Hindlimb muscle (tissue), 1 donor: ENCODE measurements around the gene IFNA13. TPM values are rescaled to one million over a fixed set of nuclear protein-coding genes. Genes with fewer than 3 reads are reported as not detected.

Experiments
- DNase-seq: peaks from one replicate; pipeline ENCODE4 v3.0.0-alpha.2; 2013
- polyA plus RNA-seq: library from polyadenylated mRNA; unstranded; fragments of 120-200 nt; gene quantifications from one replicate; pipeline ENCODE4 v1.2.1, GENCODE V29; 2013; ENCODE audit not compliant: insufficient read length

Gene IFNA13
- polyA plus RNA-seq, 1 donor = not detected

DNA sequence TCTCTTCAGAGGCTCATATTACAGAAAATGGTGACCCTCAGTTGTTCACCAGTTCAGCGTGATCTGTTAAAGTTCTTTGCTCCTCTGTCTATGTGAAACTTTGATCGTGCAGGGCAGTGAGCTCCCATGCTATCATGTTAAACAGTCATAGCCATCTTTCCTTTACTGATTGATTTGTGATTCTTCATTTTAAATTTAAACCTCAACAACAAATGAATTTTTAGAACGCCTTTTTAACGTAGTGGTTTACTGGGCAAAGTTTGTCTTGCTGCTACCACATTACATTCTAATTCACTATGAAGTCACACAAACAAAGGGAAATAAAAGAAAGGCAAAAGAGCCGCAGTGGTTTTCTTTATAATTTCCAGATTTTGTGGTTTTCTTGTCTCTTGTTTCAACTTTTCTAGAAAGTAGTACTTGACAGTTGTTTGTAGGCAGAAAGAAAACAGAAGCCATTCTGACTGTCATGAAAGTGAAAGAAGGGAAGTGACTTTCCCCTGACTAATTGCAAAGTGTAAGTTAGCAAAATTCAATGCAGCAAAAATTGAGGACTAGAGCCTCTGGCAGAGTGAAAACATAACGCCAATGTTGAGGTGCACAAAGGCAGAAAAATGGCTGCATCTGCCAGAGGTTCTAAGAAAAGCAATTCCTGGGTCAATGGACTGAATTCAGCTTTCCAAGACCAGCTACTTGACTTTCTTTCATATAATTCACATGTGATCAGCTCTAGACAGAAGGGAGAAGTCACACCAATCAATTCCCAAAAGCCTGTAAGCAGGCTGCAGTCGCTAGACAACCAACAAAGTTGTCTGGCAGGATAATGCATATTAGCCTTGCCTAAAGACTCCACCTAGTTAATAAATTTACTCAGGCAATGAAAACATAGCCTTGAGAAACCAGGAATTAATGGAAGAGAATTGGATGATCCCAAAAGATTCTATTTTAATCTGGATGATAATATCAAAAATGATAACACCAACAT lies 10.1 kb downstream of the IFNA13 start:
- DNase-seq = no peak

DNA sequence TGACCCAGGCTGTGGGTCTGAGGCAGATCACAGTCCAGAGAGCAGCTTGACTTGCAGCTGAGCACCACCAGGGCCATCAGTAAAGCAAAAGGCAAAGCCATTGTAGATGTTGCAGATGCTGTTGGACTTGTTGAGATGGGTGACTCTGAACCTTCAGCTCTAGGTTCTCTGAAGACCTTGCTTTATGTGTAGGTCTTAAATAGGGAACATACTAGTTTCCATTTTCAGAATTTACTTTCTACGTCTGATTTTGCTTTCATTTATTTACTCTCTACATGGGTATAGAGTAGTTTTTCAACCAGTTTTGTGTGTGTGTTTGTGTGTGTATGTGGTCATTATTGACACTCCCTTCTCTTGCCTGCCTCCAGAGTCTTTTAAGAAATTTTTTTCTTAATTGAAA lies 17.1 kb downstream of the IFNA13 start, which contains the start of gene IFNA6:
Gene IFNA6 (minus strand): TSS at position 101 of the 400 bp plus-strand sequence. CDS start 0 bp downstream, at position 101.
- DNase-seq = no peak

DNA sequence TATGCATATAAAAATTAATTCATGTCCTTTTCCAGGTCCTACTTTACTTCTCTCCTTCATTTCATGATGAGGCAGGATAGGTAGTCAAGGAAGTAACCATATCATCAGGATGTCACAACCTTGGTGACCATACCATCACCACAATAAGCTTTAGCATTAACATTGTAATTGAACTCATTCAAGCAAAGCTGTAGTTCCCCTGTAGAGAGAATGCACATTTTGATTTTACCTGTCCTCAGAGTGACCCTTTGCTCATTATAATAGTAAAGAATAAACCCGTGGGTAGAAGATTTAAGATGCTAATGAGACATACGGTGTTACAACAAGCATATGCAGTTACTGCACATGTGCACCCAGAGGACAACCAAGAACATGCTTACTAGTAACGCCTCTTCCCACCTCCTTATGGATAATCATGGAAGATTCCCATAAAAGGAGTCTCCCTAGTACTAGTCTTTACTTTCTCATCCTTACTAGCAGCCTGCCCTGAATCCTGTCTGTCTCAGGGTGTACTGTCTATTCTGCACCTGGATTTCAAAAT lies 19.4 kb downstream of the IFNA13 start:
- no peak for DNase-seq

DNA sequence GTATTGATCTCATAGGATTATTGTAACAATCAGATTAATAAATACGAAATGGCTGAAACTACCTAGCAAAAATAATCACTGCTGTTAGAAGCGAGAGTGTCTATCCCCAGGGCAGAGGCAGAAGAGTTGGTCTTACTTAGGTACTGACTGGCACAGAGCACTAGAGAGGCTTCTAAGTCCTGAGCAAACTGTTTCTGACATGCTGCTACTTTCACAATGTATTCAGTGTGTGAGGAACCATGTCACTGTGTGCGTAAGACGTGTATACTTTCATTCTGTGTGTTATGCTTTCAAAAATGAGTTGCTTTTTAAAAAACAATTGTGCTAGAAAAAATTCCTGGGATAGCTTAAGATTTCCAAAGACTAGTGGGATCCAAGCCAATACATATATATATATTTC lies 27.1 kb downstream of the IFNA13 start:
- DNase-seq = no peak

DNA sequence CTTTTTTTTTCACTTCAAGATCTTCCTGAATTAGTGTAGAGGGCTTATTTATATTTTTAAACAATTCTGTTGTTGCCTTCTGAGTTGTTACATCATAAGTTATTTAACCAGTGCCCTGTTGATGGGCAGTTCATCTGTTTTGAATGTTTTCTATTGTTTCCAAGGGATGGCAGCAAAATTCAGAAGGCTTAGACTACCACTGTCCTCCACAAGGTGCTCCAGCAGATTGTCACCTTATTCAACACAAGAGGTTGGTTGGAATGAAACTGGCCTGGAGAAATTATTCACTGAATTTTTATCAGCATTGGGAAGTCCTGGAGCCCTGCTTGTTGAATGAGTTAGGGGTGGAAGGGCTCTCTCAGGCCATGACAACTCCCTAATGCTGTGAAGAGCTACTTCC lies 31.4 kb downstream of the IFNA13 start:
- DNase-seq = no peak

- peak; percentile 95 for DNase-seq
Observed at GRCh38 chr9:21334701-21335632, 32.9 kb downstream of the IFNA13 start, which contains the start of gene KLHL9. Gene KLHL9 (minus strand): TSS chr9:21335404. CDS start chr9:21334859, 545 bp downstream.

- DNase-seq = no peak
Observed at GRCh38 chr9:21333226-21333625, 34.6 kb downstream of the IFNA13 start.

DNA sequence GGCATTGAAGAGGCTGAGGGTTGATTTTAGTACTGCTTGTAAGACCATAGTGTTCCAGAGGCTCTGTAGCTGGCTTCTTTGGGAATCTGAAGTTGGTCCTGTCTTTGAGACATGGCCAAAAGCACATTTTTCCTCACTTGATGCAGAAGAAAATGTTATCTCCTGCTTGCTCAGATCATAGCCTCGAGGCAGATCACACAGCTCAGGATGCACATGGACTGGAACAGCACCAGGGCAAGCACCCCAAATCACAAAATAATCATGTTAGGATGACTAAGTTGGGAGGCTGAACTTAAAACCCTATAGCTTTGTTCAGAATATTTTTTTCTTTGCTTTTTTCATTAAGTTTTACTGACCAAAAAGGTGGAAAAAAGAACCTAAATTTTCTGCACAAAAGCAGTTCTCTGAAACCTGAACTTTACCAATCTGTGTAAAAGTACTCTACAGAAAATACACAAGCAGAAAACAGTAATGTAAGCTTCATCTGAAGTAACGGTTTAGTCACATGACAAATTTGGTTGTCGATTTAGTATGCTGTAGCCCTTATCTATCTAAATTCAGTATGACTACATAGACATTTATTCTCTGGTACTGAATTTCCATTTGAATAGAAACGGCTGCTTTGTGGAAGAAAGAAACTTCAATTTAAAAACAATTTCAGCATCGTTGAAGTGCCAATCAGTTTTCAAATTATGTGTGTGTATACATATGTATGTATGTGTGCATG lies 36.0 kb downstream of the IFNA13 start:
- no peak for DNase-seq

DNA sequence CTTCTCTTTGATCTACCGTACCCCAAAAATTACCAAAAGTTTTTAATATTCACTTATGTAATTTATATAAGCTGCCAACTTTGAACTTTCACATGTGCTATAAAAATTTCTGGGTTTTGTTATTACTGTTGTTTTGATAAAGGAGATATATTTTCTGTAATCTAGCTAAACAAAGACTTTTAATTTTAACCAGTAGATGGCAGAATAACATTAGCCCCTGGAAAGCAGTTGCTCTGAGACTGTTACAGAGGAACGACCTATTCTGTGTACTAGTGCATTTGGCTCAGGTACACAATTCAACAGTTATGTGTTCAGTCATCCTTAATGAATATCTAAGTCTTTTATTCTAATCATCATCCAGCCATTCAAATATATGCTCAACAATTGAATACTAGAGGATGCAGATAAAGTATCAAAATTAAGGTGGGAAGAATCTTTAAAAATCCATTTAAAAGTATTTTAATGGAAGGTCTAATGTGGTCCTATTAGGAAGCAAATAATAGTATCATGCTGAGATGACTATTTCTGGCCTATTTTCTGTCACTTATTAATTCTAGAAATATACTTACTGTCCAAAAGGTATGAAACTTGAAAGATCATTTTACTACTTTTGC lies 41.2 kb downstream of the IFNA13 start:
- no peak for DNase-seq

DNA sequence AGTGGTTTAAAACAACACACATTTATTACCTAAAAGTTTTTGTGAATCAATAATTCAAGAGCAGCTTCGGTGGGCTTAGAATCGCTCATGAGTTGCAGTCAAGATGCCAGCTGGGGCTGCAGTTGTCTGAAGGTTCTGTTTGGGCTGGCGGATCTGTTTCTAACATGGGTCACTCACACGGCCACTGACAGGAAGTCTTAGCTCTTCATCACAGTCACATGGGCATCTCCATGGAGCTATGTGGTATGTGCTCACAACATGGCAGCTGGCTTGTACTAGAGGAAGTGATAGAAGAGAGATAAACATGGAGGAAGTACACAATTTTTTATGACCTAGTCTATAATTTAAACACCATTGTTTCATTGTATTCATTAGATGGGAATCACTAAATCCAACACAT lies 43.8 kb downstream of the IFNA13 start:
- no peak for DNase-seq

DNA sequence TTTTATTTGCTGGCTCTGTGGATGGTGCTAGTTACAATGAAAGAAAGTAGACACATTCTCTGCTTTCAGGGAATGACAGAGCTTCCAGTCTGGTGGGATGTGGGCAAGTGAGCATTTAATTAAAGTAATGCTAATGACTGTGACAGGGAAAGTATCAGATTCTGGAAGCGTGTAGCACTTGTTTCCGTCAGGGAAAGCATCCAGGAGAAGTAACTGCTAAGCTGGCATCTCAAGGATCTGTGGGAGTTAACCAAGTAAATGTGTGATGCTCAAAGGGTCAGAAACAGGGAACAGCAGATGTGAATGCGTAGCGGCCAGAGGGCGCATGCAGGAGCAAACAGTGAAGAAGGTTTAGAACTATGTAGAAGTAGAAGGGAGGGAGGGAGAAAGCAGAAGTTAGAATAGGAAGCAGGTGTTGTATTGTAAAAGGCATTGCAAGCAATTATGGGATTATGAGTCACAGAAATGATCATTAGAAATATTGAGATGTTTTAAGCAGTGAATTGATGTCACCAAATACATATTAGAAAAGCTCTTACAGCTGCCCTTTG lies 44.9 kb downstream of the IFNA13 start:
- DNase-seq = no peak

- no peak for DNase-seq
Observed at GRCh38 chr9:21320465-21320864, 47.4 kb downstream of the IFNA13 start.

GRCh38 chr9:21317956-21318923 lies 49.6 kb downstream of the IFNA13 start:
- DNase-seq = peak; percentile 46

Other genes with a start within 250 kb of the IFNA13 start
- not detected for gene IFNW1, start 226.2 kb downstream of the IFNA13 start, polyA plus RNA-seq
- not detected for gene IFNA21, start 201.4 kb downstream of the IFNA13 start, polyA plus RNA-seq
- not detected for gene IFNA4, start 180.5 kb downstream of the IFNA13 start, polyA plus RNA-seq
- not detected for gene IFNA7, start 165.9 kb downstream of the IFNA13 start, polyA plus RNA-seq
- not detected for gene IFNA10, start 160.9 kb downstream of the IFNA13 start, polyA plus RNA-seq
- gene IFNA16, start 150.7 kb downstream of the IFNA13 start, polyA plus RNA-seq = not detected
- gene IFNA17, start 139.8 kb downstream of the IFNA13 start, polyA plus RNA-seq = not detected
- gene IFNA14, start 128.1 kb downstream of the IFNA13 start, polyA plus RNA-seq = not detected
- gene IFNA5, start 62.7 kb downstream of the IFNA13 start, polyA plus RNA-seq = not detected
- 19.6 TPM for gene KLHL9, start 32.7 kb downstream of the IFNA13 start, polyA plus RNA-seq
- not detected for gene IFNA6, start 17.2 kb downstream of the IFNA13 start, polyA plus RNA-seq
- not detected for gene IFNA2, start 17.3 kb upstream of the IFNA13 start, polyA plus RNA-seq
- gene IFNA8, start 41.1 kb upstream of the IFNA13 start, polyA plus RNA-seq = not detected
- not detected for gene IFNA1, start 72.4 kb upstream of the IFNA13 start, polyA plus RNA-seq
- not detected for gene IFNE, start 114.3 kb upstream of the IFNA13 start, polyA plus RNA-seq